ENCODE data around the gene CDC14B.

GRCh38 chr9:96559339-96559943 lies 60.2 kb downstream of the CDC14B start:
- TF ChIP-seq CTCF (IDR thresholded peaks at IDR 0.05) (no peak), POLR2A (IDR thresholded peaks at IDR 0.05) (no peak)
